HEK293T (cell line): ENCODE data around the gene SMC3.

Experiments
- FOXK2 ChIP-seq: fragments of 450-650 bp; IDR thresholded peaks from 2 replicates; pipeline ENCODE4 v1.6.1; 2016; ENCODE audit warnings: mild to moderate bottlenecking
- FOXM1 ChIP-seq: fragments of 450-650 bp; IDR thresholded peaks from 2 replicates; pipeline ENCODE4 v1.6.1; 2017; ENCODE audit warnings: mild to moderate bottlenecking, borderline replicate concordance
- HDGF ChIP-seq: fragments of 450-650 bp; IDR thresholded peaks from 2 replicates; pipeline ENCODE4 v1.6.1; 2017; ENCODE audit warnings: antibody characterized with exemption, borderline replicate concordance
- TARDBP ChIP-seq: fragments of 450-650 bp; IDR thresholded peaks from 2 replicates; pipeline ENCODE4 v1.6.1; 2016
- TF ChIP-seq, protein P1 (sequence below): fragments of 450-650 bp; IDR thresholded peaks from 2 replicates; pipeline ENCODE4 v1.6.1; 2016

DNA sequence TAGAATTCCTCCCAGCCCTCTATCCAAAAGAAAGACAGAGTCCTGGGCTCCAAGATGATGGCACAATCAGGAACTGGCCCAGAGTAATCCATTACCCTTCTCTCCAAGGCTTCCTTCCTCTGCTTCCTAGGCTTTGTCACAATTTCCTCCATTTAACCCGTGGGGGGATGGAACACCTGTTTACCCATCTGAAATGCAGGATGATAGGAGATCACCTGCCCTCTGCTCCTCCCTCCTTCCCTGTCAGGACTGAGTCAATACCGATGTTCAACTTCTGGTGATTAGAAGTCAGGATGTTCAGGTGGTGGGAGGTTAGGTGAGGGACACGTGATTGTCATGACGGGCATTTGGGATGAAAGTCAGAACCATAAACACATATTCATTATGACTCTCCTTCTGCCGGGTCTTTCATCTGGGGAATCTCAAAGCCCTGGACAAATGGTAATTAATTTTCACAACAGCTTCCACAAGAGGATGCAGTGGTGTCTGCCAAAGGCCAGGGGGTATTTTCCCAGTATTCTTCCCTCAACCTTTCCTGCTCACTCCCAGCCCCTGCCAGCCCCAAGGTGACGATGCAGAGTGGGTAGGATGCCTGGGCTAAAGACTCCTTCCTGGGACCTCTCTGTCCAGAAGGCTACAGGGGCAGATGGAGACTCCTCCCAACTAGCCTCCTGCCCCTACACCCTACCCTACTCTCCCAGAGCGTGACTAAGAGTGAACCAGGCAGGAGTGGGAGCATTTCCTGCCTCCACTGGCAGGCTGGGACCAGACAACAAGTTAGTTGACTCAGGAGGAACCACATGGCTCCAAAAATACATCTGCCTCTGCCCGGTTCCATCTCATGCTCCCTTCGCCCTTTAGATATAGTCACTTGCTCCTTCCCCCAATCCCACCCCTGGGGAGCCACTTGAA is 41.9 kb upstream of the SMC3 start:
- TF ChIP-seq HDGF (no peak), FOXM1 (no peak), TARDBP (no peak), FOXK2 (no peak)
- TF ChIP-seq, protein P1, sequence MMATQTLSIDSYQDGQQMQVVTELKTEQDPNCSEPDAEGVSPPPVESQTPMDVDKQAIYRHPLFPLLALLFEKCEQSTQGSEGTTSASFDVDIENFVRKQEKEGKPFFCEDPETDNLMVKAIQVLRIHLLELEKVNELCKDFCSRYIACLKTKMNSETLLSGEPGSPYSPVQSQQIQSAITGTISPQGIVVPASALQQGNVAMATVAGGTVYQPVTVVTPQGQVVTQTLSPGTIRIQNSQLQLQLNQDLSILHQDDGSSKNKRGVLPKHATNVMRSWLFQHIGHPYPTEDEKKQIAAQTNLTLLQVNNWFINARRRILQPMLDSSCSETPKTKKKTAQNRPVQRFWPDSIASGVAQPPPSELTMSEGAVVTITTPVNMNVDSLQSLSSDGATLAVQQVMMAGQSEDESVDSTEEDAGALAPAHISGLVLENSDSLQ: no peak
